Body of pancreas (tissue), 4 donors: Measurements from ENCODE around the gene ARHGAP24.

Experiments used
- CTCF ChIP-seq, 7 experiments: fragments of 450-650 bp in 4 of 7; fragments of 200-600 bp in 3 of 7; sonication (generic) in 3 of 7; IDR thresholded peaks; one replicate each; pipeline ENCODE4 v1.5.1; 2016 to 2019; ENCODE audit warnings: antibody characterized with exemption in 7 of 7
- POLR2A ChIP-seq, 3 donors: fragments of 450-650 bp; IDR thresholded peaks; one replicate each; pipeline ENCODE4 v1.6.1; 2016; ENCODE audit warnings: antibody characterized with exemption in 3 of 3, mild to moderate bottlenecking in 2 of 3

- no peak for TF ChIP-seq CTCF (IDR thresholded peaks at IDR 0.05)
- TF ChIP-seq POLR2A (IDR thresholded peaks at IDR 0.05), result no peak
These were observed 353.3 kb downstream of the ARHGAP24 start for GRCh38 chr4:85828027-85828890.
